HL-60 (cell line): ENCODE data around the gene ORC5.

Experiments
- DNase-seq, 2 experiments: peaks; one replicate each; pipeline ENCODE4 v3.0.0-alpha.2; 2010 to 2020; ENCODE audit warnings: low read depth in 1 of 2, low spot score in 1 of 2
- H3K27ac ChIP-seq: fragments of 250-450 bp; sonication (Bioruptor Pico); replicated peaks from 2 replicates; pipeline ENCODE4 v1.5.1; 2020; ENCODE audit warnings: mild to moderate bottlenecking, moderate library complexity
- H3K27me3 ChIP-seq: fragments of 250-450 bp; sonication (Bioruptor Pico); 2 replicates; pipeline ENCODE4 v1.5.1; 2021; ENCODE audit warnings: mild to moderate bottlenecking, moderate library complexity; ENCODE audit not compliant: insufficient read depth, poor library complexity, severe bottlenecking
- H3K4me3 ChIP-seq: replicated peaks from 2 replicates; pipeline ENCODE4 v1.5.1; 2011; ENCODE audit warnings: mild to moderate bottlenecking, control low read depth, low read length; ENCODE audit not compliant: insufficient read depth
- GABPA ChIP-seq: IDR thresholded peaks from 2 replicates; pipeline ENCODE4 v1.6.1; 2012; ENCODE audit warnings: low read depth
- POLR2AphosphoS5 ChIP-seq: IDR thresholded peaks from 2 replicates; pipeline ENCODE4 v1.6.1; 2012; ENCODE audit warnings: low read depth
- REST ChIP-seq: IDR thresholded peaks from 2 replicates; pipeline ENCODE4 v1.6.1; 2012; ENCODE audit warnings: low read depth; ENCODE audit not compliant: insufficient replicate concordance
- SPI1 ChIP-seq: IDR thresholded peaks from 2 replicates; pipeline ENCODE4 v1.6.1; 2012; ENCODE audit warnings: low read depth, mild to moderate bottlenecking, borderline replicate concordance
- TF ChIP-seq, protein P1 (sequence below): IDR thresholded peaks from one replicate; pipeline ENCODE4 v1.5.1; 2011; ENCODE audit warnings: low read length, control low read depth, inconsistent platforms; ENCODE audit not compliant: insufficient read depth

Gene ORC5

GRCh38 chr7:104142147-104142546, 65.7 kb downstream of the ORC5 start:
- DNase-seq, result no peak
- Histone ChIP-seq H3K27me3 (no peaks in the 10 kb centered on the region), H3K27ac (no peak overlapping the region), H3K4me3 (no peak overlapping the region)
- no peak for TF ChIP-seq SPI1
- TF ChIP-seq, protein P1, sequence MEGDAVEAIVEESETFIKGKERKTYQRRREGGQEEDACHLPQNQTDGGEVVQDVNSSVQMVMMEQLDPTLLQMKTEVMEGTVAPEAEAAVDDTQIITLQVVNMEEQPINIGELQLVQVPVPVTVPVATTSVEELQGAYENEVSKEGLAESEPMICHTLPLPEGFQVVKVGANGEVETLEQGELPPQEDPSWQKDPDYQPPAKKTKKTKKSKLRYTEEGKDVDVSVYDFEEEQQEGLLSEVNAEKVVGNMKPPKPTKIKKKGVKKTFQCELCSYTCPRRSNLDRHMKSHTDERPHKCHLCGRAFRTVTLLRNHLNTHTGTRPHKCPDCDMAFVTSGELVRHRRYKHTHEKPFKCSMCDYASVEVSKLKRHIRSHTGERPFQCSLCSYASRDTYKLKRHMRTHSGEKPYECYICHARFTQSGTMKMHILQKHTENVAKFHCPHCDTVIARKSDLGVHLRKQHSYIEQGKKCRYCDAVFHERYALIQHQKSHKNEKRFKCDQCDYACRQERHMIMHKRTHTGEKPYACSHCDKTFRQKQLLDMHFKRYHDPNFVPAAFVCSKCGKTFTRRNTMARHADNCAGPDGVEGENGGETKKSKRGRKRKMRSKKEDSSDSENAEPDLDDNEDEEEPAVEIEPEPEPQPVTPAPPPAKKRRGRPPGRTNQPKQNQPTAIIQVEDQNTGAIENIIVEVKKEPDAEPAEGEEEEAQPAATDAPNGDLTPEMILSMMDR, result no peak
- no peak for TF ChIP-seq GABPA
- TF ChIP-seq REST, result no peak
- no peak for TF ChIP-seq POLR2AphosphoS5

GRCh38 chr7:104137971-104138370, 69.8 kb downstream of the ORC5 start:
- TF ChIP-seq SPI1 (no peak), POLR2AphosphoS5 (no peak), REST (no peak), GABPA (no peak)
- TF ChIP-seq, protein P1, result no peak
- DNase-seq, result no peak
- Histone ChIP-seq H3K27ac (no peak overlapping the region), H3K4me3 (no peak overlapping the region), H3K27me3 (no peaks in the 10 kb centered on the region)

DNA sequence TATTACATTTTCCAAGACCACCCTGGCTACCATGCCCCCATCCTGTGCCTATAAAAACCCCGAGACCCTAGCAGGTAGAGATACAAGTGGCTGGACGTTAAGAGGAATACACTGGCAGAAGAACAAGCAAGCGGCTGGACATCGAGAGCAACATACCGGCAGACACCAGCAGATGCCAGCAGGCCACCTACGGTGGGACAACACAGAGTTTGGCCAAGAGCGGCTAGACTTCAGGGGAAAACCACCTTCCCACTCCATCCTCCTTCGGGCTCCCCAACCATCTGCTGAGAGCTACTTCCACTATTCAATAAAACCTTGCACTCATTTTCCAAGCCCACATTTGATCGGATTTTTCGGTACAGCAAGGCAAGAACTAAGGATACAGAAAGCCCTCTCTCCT, 70.3 kb downstream of the ORC5 start:
- TF ChIP-seq GABPA (no peak), REST (no peak), SPI1 (no peak)
- DNase-seq, result no peak
- H3K27ac ChIP-seq, result no peak overlapping the region
- no peaks in the 10 kb centered on the region for H3K27me3 ChIP-seq
- H3K4me3 ChIP-seq, result no peak overlapping the region

DNA sequence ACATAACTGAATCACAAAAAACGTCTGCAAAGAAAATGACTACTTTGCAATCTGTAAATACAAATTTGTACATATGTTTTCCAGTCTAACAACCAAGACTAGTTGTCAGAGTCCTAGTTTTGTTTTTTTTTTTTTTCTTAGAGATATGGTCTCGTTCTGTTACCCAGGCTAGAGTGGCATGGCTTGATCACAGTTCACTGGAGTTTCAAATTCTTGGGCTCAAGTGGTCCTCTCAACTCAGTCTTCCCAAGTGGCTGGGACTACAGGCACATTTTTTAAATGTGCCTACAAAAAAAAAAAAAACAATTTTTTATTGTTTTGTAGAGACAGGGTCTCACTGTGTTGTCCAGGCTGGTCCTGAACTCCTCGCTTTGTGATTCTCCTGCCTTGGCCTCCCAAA, 70.8 kb downstream of the ORC5 start:
- no peak for DNase-seq
- no peaks in the 10 kb centered on the region for H3K27me3 ChIP-seq
- no peak overlapping the region for H3K4me3 ChIP-seq
- H3K27ac ChIP-seq, result no peak overlapping the region
- TF ChIP-seq GABPA (no peak), SPI1 (no peak), POLR2AphosphoS5 (no peak), REST (no peak)
- TF ChIP-seq, protein P1, result no peak
